Midbrain (tissue), 1 donor: Measurements from ENCODE around the gene ALDH1A1.
A peak's percentile ranks its signal among the peaks of the same experiment; 100 is the strongest.
"Not testable (repeated sequence)": the region's sequence is repeated elsewhere in the genome, so short reads cannot be mapped to it uniquely, and the experiment has no call there.

Source experiments
- DNase-seq: peaks from one replicate; lab custom pipeline; 2025; lab: John Stamatoyannopoulos, UW

The ALDH1A1 gene

GRCh38 chr9:72896439-72896838 lies 56.4 kb downstream of the ALDH1A1 start:
- no peak for DNase-seq

- no peak for DNase-seq
Measured at GRCh38 chr9:72895122-72895521, 57.7 kb downstream of the ALDH1A1 start.

- DNase-seq: no peak
Measured at GRCh38 chr9:72894342-72894741, 58.5 kb downstream of the ALDH1A1 start.

GRCh38 chr9:72893437-72893836 lies 59.4 kb downstream of the ALDH1A1 start:
- DNase-seq: no peak

- DNase-seq: no peak
Measured at GRCh38 chr9:72891043-72891442, 61.8 kb downstream of the ALDH1A1 start.

GRCh38 chr9:72888943-72889342 lies 63.9 kb downstream of the ALDH1A1 start:
- DNase-seq: no peak

- DNase-seq: no peak
Measured at GRCh38 chr9:72888067-72888466, 64.8 kb downstream of the ALDH1A1 start.

GRCh38 chr9:72886386-72886785 lies 66.5 kb downstream of the ALDH1A1 start:
- DNase-seq: no peak

- no peak for DNase-seq
Measured at GRCh38 chr9:72884508-72884907, 68.3 kb downstream of the ALDH1A1 start.

GRCh38 chr9:72883875-72884274 lies 69.0 kb downstream of the ALDH1A1 start:
- DNase-seq: no peak

GRCh38 chr9:72882117-72882775 lies 70.6 kb downstream of the ALDH1A1 start:
- no peak for DNase-seq

- DNase-seq: no peak
Measured at GRCh38 chr9:72880821-72881220, 72.0 kb downstream of the ALDH1A1 start.

- DNase-seq: no peak
Measured at GRCh38 chr9:72875221-72875620, 77.6 kb downstream of the ALDH1A1 start.

- no peak for DNase-seq
Measured at GRCh38 chr9:72874344-72874743, 78.5 kb downstream of the ALDH1A1 start.

- no peak for DNase-seq
Measured at GRCh38 chr9:72873456-72873855, 79.4 kb downstream of the ALDH1A1 start.

GRCh38 chr9:72872718-72873117 lies 80.1 kb downstream of the ALDH1A1 start:
- no peak for DNase-seq

GRCh38 chr9:72871685-72872084 lies 81.2 kb downstream of the ALDH1A1 start:
- peak; percentile 9 for DNase-seq

- no peak for DNase-seq
Measured at GRCh38 chr9:72864327-72864726, 88.5 kb downstream of the ALDH1A1 start.

- DNase-seq: no peak
Measured at GRCh38 chr9:72863456-72864094, 89.3 kb downstream of the ALDH1A1 start.

GRCh38 chr9:72862788-72863187 lies 90.1 kb downstream of the ALDH1A1 start:
- not testable (repeated sequence) for DNase-seq

- DNase-seq: no peak
Measured at GRCh38 chr9:72858089-72858912, 94.6 kb downstream of the ALDH1A1 start.

- DNase-seq: no peak
Measured at GRCh38 chr9:72857624-72857996, 95.2 kb downstream of the ALDH1A1 start.
